ENCODE measurements around the gene CXCL17. TPM values are rescaled to one million over a fixed set of nuclear protein-coding genes. Genes with fewer than 3 reads are reported as not detected.
A peak's percentile ranks its signal among the peaks of the same experiment; 100 is the strongest.

The CXCL17 gene
- total RNA-seq, 1 experiment from 2014 or later = 0.32 TPM

DNA sequence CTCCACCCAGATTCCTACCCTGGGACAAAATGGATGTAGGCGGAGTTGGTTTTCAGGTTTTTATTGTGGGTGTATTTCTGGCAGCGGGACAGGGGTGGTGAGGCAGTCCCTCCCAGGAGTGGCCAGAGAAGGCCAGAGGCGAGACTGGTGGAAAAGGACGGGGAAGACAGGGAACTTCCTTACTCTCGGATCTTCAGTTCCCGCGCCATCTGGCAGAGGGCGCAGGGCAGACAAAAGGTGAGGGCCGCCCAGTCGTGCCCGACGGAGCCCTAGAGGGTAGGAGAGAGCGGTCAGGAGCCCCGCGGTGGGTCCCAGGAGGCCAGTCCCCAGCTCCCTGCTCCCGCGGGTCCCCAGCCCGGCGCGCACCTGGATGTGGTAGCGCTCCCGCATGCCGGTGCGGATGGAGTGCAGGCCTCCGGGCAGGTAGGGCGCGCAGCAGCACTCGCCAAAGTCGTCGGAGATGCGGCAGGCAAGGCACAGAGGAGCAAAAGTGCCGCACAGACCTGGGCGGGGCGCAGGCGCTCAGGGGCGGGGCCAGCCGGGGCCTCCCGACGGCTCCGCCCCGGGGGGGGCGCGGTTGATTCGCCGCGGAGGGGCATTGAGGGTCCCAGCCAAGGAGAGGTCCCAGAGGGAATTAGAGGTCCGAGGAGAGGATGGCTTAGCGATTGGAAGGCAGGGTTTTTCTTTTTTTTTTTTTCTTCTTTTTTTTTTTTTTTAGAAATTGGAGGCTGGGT lies 55.6 kb downstream of the CXCL17 start:
- H3K9me3 ChIP-seq (ENCODE audit: control insufficient read depth in 1 of 2, insufficient read depth in 1 of 2, low read depth in 1 of 2, low read length in 2 of 2) = no peaks in the 10 kb centered on the region
- CTCF ChIA-PET = interaction anchor here (1.2 to 2.0 kb wide), 2 partner anchors 10 to 14 kb away, joined by 5 read pairs; no protein-coding TSS in a partner anchor
- no peaks in the 10 kb centered on the region for H3K27me3 ChIP-seq (ENCODE audit: insufficient read depth, low read length)
- H4K20me1 ChIP-seq (ENCODE audit: insufficient read depth) = no peaks in the 10 kb centered on the region
- POLR2A ChIA-PET = interaction anchor here (2.4 kb wide), 1 partner anchor 10 kb away, joined by 11 read pairs; no protein-coding TSS in a partner anchor
- H3K9me2 ChIP-seq (ENCODE audit: insufficient read depth) = no peaks in the 10 kb centered on the region
- H2AFZ ChIP-seq (ENCODE audit: low read depth, low read length, poor library complexity, severe bottlenecking) = peak overlapping the region; percentile 83
- peak overlapping the region; percentile 91 for H3K4me2 ChIP-seq (ENCODE audit: low read length)
- TSS peak; percentile 94 for BruUV-seq (replicated peaks)
- RAD21 ChIA-PET (ENCODE audit: low non-redundant PET in 1 of 2, low total read pairs in 2 of 2, uncharacterized antibody in 2 of 2, unreplicated experiment in 2 of 2) = interaction anchor here in 1 of 2 experiments (0.6 kb wide), 1 partner anchor 82 kb away, joined by 3 read pairs; no protein-coding TSS in a partner anchor
- peaks cover 6 to 21% of the 10 kb centered on the region in 2 experiments for H3K4me1 ChIP-seq (ENCODE audit: control insufficient read depth in 1 of 2, insufficient read depth in 2 of 2, low read length in 2 of 2)
- H3K9ac ChIP-seq (ENCODE audit: low read length) = peak overlapping the region; percentile 72
- peak; percentile 73 for DNase-seq (ENCODE audit: low read depth, low spot score)
- H3K4me3 ChIP-seq (replicated peaks in 1 of 2; ENCODE audit: low read depth in 1 of 2, low read length in 2 of 2) = peak overlapping the region; percentile 62 to 70
- TF ChIP-seq SP1 (IDR thresholded peaks at IDR 0.05; ENCODE audit: low read depth) (peak; percentile 39), MAX (IDR thresholded peaks at IDR 0.05) (peak; percentile 65; the same call in 1 of the 2 replicates), POLR2A (IDR thresholded peaks at IDR 0.05; ENCODE audit: borderline replicate concordance, extremely low read depth, insufficient read depth, insufficient read length) (peak; percentile 41), ZBTB33 (IDR thresholded peaks at IDR 0.05; ENCODE audit: extremely low read depth, insufficient replicate concordance, low read length) (no peak), YY1 (IDR thresholded peaks at IDR 0.05; ENCODE audit: extremely low read depth, insufficient replicate concordance, low read depth, low read length) (no peak), SIN3A (IDR thresholded peaks at IDR 0.05; ENCODE audit: low read depth) (peak; percentile 78; the same call in 1 of the 2 replicates), EGR1 (IDR thresholded peaks at IDR 0.05; ENCODE audit: low read depth) (no peak), POLR2AphosphoS5 (IDR thresholded peaks at IDR 0.05; ENCODE audit: low read depth, low read length) (peak; percentile 85), TCF7L2 (IDR thresholded peaks at IDR 0.05; ENCODE audit: borderline replicate concordance, extremely low read depth, insufficient read depth, insufficient read length) (peak; percentile 68), ZFX (IDR thresholded peaks at IDR 0.05) (peak; percentile 47; the same call in 1 of the 2 replicates)
- TF ChIP-seq, protein P1, sequence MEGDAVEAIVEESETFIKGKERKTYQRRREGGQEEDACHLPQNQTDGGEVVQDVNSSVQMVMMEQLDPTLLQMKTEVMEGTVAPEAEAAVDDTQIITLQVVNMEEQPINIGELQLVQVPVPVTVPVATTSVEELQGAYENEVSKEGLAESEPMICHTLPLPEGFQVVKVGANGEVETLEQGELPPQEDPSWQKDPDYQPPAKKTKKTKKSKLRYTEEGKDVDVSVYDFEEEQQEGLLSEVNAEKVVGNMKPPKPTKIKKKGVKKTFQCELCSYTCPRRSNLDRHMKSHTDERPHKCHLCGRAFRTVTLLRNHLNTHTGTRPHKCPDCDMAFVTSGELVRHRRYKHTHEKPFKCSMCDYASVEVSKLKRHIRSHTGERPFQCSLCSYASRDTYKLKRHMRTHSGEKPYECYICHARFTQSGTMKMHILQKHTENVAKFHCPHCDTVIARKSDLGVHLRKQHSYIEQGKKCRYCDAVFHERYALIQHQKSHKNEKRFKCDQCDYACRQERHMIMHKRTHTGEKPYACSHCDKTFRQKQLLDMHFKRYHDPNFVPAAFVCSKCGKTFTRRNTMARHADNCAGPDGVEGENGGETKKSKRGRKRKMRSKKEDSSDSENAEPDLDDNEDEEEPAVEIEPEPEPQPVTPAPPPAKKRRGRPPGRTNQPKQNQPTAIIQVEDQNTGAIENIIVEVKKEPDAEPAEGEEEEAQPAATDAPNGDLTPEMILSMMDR (IDR thresholded peaks at IDR 0.05 in 2 of 3, conservative IDR thresholded peaks at IDR 0.05 in 1 of 3; ENCODE audit: borderline replicate concordance in 1 of 3, insufficient read depth in 1 of 3, low read depth in 2 of 3, low read length in 2 of 3) = peak; percentile 51 to 74 (median 59); a peak in 5 of 6 replicates
- TF ChIP-seq, protein P2, sequence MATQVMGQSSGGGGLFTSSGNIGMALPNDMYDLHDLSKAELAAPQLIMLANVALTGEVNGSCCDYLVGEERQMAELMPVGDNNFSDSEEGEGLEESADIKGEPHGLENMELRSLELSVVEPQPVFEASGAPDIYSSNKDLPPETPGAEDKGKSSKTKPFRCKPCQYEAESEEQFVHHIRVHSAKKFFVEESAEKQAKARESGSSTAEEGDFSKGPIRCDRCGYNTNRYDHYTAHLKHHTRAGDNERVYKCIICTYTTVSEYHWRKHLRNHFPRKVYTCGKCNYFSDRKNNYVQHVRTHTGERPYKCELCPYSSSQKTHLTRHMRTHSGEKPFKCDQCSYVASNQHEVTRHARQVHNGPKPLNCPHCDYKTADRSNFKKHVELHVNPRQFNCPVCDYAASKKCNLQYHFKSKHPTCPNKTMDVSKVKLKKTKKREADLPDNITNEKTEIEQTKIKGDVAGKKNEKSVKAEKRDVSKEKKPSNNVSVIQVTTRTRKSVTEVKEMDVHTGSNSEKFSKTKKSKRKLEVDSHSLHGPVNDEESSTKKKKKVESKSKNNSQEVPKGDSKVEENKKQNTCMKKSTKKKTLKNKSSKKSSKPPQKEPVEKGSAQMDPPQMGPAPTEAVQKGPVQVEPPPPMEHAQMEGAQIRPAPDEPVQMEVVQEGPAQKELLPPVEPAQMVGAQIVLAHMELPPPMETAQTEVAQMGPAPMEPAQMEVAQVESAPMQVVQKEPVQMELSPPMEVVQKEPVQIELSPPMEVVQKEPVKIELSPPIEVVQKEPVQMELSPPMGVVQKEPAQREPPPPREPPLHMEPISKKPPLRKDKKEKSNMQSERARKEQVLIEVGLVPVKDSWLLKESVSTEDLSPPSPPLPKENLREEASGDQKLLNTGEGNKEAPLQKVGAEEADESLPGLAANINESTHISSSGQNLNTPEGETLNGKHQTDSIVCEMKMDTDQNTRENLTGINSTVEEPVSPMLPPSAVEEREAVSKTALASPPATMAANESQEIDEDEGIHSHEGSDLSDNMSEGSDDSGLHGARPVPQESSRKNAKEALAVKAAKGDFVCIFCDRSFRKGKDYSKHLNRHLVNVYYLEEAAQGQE (IDR thresholded peaks at IDR 0.05; ENCODE audit: low read depth) = no peak
- peak overlapping the region; percentile 82 for H3K27ac ChIP-seq (ENCODE audit: low read depth, low read length)
- intact Hi-C loops (cut with micrococcal nuclease) = no loop called here
- H3K79me2 ChIP-seq (ENCODE audit: insufficient read depth, low read length) = no peaks in the 10 kb centered on the region
- ATAC-seq = peak; percentile 93
- no peaks in the 10 kb centered on the region for H3K36me3 ChIP-seq (ENCODE audit: control insufficient read depth in 1 of 2, insufficient read depth in 2 of 2, low read length in 2 of 2)

Data from HCT116 (cell line).